Measurements from ENCODE around the gene AUTS2.
A peak's percentile ranks its signal among the peaks of the same experiment; 100 is the strongest.

The AUTS2 gene

DNA sequence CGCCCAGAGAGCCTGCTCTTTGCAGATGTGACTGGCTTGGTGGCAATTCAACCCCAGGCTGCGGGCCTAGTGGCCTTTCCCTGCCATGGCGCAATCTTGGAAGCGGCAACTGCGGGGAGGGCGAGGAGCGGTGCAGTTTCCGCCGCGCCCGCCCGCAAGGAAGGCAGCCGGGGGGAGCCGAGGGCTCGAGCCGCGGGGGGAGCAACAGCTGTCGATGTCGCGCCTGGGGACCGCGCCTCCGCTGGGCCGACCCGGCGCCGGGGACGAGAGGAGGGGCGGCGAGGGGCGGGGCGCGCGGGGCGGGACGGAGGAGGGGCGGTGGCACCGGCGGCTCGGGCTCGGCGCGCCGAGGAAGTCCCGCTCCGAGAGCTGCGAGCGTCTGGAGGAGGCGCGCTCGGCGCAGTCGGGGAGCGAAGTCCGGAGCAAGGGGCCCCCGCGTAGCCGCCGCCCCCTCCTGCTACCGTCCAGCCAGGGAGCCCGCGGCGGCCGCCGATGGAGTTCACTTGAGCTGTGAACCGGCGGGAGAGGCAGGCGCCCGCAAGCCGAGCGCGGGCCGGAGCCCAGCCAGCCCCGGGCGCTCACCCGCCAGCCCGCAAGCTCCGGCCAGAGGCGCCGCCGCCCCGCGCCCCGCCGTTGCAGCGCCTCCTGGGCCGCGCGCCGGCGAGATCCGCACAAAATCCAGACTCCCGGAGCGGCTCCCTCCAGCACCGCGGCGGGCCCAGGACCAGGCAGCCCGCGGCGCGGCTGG is 1095.6 kb downstream of the AUTS2 start:
- peak; percentile 21 for DNase-seq (ENCODE audit: low read depth)

GRCh38 chr7:70694434-70694970 is 1096.2 kb downstream of the AUTS2 start:
- DNase-seq (ENCODE audit: low read depth): no peak

DNA sequence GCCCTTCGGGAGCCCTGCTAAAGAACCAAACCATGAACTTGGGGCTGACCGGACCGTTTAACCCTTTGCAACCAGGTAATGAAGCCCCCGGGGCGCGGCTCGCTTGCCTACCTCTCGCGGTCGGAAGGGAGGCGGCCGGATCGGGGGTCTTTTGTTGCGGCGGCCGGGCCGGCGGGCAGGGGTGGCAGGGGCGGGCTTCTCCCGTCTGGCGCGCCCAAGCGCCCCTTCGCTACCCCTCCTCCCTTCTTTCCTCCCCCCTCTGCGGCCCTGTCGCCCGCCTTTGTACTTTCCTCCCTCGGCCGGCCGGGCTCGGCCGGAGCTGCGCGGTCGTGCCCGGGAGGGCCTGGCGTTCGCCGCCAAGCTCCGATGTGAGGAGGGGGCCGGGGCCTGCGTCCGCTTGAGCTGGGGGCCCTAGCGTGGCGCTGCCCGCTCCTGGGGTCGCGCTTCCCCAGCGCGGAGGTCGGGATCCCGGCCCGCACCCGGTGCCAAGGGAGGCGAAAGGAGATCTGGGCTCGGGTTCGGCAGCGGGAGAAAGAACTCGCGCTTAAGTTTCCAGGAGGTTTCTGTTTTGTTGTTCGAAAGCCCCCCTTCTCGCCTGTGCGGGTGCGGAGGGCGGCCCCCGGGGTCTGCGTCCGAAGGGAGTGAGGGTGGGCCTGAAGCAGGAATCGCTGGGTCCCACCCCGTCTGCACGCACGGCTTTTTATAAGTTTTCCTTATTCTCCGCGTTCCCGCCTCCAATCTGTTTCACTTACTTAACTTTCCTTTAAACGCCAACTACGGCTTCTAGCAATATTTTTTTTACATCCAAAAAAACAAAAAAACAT is 1096.9 kb downstream of the AUTS2 start:
- no peak for DNase-seq (ENCODE audit: low read depth)

- no peak for DNase-seq (ENCODE audit: low read depth)
Measured at GRCh38 chr7:70695795-70696083, 1097.5 kb downstream of the AUTS2 start.

DNA sequence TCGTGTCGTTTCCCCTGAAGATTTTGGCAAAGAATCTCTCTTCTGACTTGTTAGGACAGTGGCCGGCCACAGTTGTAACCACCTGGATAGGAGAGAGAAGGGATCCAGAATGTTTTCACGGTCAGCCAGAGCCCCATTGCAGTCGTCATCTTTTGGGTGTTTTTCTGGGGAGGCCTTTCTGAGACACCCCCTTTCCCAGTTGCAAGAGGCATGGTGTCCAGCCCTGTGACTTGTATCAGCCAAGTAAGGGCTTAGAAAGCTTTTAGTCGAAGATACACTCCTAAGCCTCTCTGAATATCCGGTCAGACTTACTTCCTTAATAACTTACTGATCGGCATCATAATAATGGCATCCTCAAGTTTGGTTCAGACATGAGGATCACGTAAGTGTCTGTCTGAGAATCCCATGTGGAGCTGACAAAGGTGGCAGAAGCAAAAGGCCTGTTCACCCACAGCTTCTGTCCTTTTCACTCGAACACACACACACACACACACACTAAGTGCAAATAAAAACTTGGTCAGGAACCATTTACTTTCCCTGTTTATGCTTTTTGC is 1098.0 kb downstream of the AUTS2 start:
- DNase-seq (ENCODE audit: low read depth): no peak

- DNase-seq (ENCODE audit: low read depth): no peak
Measured at GRCh38 chr7:70698219-70698832, 1100.1 kb downstream of the AUTS2 start.

- DNase-seq (ENCODE audit: low read depth): no peak
Measured at GRCh38 chr7:70699271-70699670, 1101.0 kb downstream of the AUTS2 start.

- no peak for DNase-seq (ENCODE audit: low read depth)
Measured at GRCh38 chr7:70700055-70700940, 1102.0 kb downstream of the AUTS2 start.

GRCh38 chr7:70700941-70701425 is 1102.7 kb downstream of the AUTS2 start:
- DNase-seq (ENCODE audit: low read depth): no peak

- no peak for DNase-seq (ENCODE audit: low read depth)
Measured at GRCh38 chr7:70701477-70701876, 1103.2 kb downstream of the AUTS2 start.

GRCh38 chr7:70701991-70702390 is 1103.7 kb downstream of the AUTS2 start:
- no peak for DNase-seq (ENCODE audit: low read depth)

DNA sequence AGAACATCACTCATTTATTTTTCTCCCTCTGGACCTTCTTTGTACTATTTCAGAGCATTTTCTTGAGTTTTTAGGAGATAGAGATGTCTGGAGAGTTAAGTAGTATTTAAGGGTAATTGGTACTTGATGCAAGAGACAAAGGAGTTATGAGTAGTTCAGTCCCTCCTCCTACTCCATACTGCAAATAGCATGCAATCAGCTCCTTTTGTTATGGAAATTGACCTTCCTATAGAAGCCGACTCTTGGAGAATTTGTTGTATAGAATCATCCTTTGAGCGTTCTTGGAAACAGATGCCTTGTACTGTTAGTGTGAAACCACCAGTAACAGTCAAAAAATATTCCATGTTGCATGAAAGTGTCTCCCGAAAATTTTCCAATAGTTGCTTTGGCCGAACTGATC is 1105.5 kb downstream of the AUTS2 start:
- DNase-seq (ENCODE audit: low read depth): no peak

DNA sequence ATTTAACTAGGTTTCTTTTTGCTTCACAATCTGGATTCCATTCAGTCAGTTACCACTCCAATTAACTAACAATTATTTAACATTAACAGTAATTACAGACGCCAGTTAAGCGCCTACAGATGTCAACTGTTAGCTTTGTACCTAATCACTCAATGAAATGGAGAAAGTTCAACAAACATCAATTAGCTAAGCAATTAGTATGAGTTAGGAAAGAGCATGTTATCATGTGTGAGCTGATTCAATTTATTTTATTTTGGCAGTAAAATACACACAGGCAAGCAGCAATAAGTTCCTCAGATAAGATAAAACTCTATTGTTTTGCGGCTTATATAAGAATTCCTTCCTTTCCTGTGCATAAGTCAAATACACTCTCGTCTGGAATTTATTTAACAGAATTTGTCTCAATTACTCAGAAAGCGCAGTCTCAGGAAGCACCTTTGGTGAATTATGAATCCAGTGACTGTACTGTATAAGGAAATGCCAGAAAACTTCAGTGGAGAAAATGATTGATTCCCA is 1106.6 kb downstream of the AUTS2 start:
- no peak for DNase-seq (ENCODE audit: low read depth)

DNA sequence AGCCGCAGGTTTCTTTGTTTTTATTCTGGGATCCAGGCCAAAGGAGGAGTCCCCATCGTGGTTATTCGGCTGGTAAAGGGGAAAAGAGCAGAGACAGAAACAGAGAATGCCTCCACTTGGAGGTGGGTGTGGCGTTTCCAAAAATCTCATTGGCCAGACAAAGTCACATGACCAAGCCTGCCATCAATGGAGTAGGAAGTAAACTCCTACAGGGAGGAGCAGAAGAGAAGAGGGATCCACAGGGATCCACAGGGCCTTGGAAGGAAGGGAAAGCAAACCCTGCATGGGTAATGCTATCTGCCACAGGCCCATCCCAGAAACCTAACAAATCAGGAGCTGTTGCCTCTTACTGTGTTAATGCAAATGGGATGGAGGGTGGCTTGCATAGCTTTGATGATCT is 1107.9 kb downstream of the AUTS2 start:
- no peak for DNase-seq (ENCODE audit: low read depth)

- DNase-seq (ENCODE audit: low read depth): no peak
Measured at GRCh38 chr7:70706698-70707097, 1108.4 kb downstream of the AUTS2 start.

- DNase-seq (ENCODE audit: low read depth): no peak
Measured at GRCh38 chr7:70707823-70708243, 1109.6 kb downstream of the AUTS2 start.

DNA sequence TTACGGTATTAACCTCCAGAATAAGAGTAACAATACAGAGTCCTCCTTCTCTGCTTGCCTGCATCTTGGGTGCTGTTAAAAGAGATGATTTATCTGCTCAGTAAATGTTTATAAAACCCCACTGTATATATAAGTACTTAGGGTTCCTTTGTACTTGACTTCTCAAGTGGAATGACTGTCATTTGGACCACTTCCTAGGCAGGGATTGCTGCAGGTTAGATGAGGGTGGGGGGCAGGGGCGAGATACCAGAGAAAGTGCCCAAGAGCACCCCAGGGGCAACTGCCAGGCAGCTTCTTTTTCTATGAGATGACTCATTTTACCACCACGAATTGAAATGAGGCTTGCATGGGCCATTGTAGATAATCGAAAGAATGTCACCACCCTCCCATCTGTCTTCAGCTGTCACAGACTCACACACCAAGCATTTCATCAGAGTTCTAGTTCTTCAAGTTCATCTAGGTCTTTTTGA is 1111.8 kb downstream of the AUTS2 start:
- no peak for DNase-seq (ENCODE audit: low read depth)

DNA sequence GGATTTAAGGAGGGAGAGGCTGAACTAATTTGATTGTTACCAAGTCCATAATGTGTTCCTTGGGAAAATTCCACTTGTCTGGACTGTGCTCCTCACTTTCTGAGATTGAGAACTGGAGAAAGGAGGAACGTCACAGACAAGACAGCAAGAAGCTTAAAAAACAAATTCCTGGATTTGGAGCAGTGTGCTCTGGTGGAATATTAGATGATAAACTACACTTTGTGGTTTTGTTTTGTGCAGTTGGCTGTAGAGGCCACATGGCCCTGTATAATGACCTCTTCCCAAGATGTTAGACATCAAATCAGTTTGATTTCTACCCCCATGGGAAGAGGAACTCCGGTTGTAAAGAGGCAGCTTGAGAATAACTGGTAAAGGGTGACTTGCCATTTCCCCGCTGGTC is 1112.4 kb downstream of the AUTS2 start:
- DNase-seq (ENCODE audit: low read depth): no peak

- no peak for DNase-seq (ENCODE audit: low read depth)
Measured at GRCh38 chr7:70711452-70711851, 1113.2 kb downstream of the AUTS2 start.

DNA sequence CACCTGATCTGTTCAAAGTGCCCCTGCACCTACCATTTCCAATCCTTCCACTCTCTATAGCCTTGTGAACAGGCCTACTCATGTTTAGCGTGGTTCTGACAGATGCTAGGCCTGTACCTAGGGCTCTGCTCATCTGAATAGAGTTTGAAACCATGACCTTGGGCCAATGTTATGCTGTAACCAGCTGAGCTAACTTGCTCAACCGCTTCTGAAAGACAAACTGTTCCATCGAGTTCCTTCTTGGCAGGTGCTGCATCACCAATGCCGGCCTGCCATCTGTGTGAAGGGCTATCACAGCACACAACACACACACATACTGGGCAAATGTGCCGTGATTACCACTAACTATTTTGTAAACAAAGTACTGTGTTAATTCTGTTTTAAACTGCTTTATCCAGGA is 1114.7 kb downstream of the AUTS2 start:
- DNase-seq (ENCODE audit: low read depth): no peak

DNA sequence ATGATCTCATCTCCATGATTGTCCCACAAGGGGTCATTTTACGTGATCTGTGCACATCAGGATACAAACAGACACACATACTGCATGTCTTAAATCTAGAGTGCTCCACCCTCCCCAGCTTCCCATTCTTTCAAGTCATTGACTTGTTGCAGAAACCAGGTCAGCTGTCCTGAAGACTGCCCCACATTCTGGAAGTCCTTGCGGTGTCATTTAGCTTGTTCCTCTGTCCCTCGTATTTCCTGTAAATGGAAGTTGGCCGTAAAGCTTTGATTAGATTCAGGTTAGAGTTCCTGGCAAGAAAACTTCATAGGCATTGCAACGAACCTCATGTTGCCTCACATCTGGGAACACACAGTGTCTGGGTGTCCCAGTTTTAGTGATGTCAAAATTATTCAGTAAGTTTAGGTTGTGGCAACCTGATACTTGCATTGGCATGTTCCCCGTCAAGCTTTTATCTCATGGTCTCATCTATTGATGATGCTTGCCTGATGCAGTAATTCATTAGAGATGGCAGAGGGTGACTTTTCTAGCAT is 1116.3 kb downstream of the AUTS2 start:
- no peak for DNase-seq (ENCODE audit: low read depth)
